Activated T-helper 9 cell treated with anti-CD3 and anti-CD28 coated beads, Interleukin-2, amount 50 U/mL, for 16 hours (primary cell): ENCODE data around the gene TYR.
"Not testable (repeated sequence)": the region's sequence is repeated elsewhere in the genome, so short reads cannot be mapped to it uniquely, and the experiment has no call there.

ENCODE experiments used
- DNase-seq: peaks from one replicate; pipeline ENCODE4 v3.0.0-alpha.2; 2020; ENCODE audit warnings: low read depth

The TYR gene

GRCh38 chr11:89272540-89273088, 94.9 kb downstream of the TYR start:
- DNase-seq, result not testable (repeated sequence)

DNA sequence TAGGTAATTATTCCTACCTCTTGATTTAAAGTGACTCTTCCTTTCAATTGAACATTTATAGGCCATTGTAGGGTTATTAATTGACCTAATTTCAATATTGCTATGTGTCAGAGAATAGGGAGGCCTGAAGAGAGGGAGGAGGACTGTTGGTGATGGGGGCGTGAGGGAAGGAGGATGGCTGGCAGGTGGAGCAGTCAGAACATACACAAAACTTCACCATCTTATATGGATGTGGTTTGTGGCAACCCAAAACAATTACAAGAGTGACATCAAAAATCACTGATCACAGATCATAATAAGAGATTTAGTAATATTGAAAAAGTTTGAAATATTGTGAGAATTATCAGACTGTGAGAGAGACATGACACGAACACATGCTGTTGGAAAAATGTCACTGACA, 95.5 kb downstream of the TYR start:
- DNase-seq, result not testable (repeated sequence)

GRCh38 chr11:89275966-89276365, 98.3 kb downstream of the TYR start:
- no peak for DNase-seq

GRCh38 chr11:89279176-89279575, 101.5 kb downstream of the TYR start:
- DNase-seq, result no peak

DNA sequence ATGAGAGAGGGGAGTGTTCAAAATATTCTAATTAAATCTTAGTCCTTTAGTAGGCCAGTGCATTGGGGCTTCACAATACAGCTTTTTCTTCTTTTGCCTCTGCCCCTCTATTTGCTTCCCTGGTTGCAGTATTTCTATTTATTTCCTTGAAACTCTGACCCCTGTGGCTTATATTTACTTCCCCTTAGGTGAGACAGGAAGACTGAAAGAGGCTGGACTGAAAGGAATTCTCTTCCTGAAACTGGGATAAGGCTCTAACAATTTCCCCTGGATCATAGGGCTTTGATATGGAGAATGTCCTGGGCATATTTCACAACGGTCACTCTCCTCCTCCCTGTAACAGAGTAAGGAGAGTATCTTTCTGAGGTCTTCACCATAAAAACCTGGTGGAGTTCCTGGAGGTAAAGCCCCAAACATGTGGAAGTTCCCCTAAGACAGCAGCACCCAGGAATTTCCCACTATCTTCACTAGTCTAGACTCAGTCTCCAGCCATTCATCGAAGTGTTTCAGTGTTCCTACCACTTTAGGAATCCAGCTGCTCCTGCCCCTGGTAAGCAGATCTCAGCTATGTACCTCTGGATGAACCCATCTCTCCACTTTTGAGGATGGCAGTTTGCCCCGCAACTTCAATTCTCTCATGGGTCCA, 103.5 kb downstream of the TYR start:
- DNase-seq, result not testable (repeated sequence)

GRCh38 chr11:89286601-89287000, 108.9 kb downstream of the TYR start:
- not testable (repeated sequence) for DNase-seq

GRCh38 chr11:89288004-89288403, 110.3 kb downstream of the TYR start:
- not testable (repeated sequence) for DNase-seq

GRCh38 chr11:89293965-89294679, 116.4 kb downstream of the TYR start:
- no peak for DNase-seq

DNA sequence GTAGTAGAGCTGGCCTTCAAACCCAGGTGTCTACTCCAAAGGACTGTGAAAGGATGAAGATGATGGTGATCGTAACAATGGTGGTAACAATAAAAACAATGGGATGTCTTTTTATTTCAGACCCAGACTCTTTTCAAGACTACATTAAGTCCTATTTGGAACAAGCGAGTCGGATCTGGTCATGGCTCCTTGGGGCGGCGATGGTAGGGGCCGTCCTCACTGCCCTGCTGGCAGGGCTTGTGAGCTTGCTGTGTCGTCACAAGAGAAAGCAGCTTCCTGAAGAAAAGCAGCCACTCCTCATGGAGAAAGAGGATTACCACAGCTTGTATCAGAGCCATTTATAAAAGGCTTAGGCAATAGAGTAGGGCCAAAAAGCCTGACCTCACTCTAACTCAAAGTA, 117.3 kb downstream of the TYR start:
- not testable (repeated sequence) for DNase-seq

DNA sequence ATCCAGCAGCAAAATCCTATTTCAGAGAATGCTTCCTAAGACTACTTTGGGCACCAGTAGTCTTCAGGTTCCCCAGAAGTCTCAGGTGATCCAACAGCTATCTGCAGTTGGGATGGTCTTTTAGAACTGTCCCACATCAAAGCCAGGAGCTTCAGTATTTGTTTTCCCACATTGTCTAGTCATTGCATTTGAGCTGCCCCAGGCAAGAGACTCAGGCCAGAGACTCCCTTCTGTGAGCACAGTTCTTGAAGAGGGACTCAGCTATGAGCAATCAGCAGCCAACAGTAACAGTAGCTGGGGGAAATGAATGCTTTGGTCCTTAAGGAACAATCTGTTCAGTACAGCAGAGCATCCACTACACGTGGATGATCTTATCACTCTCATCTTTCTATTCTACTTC, 125.4 kb downstream of the TYR start:
- not testable (repeated sequence) for DNase-seq

DNA sequence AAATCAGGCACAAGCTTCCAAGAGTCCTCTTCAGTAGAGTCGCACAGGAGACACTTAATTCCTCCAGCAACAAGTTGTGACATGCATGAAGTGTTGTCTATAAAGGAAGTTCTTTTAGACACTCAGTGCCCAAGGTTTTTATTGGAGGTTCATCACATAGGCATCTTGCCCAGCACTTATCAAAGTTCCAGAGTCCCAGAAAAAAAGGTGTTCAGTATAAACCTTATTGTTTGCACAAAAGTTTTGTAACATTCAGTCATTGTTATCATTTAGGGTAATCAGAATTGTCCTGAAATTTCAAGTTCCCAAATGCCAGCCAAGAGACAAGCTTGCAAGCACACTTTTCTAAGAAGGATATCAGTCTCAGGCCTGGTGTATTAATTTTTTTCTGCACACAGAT, 130.6 kb downstream of the TYR start:
- not testable (repeated sequence) for DNase-seq

- DNase-seq, result not testable (repeated sequence)
Measured at GRCh38 chr11:89309321-89309985, 131.8 kb downstream of the TYR start.

- not testable (repeated sequence) for DNase-seq
Measured at GRCh38 chr11:89310607-89311006, 132.9 kb downstream of the TYR start.

DNA sequence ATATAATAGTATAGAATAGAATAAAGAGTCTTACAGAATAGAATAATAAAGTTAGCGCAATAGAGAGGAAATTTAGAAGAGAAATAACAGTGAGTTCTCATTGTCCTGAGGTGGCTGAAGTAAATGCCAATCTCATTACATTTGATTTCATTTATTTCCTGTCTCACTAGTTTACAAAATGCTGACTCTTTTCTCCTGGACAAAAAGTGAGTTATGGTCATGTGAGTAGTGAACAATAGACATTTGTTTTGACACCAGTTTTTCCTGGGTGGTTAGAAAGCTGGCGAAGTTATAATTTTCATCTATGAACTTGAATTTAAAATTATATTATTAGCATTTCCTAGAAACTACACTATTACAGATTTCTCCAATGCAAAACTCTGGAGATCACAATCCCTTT, 143.7 kb downstream of the TYR start:
- no peak for DNase-seq

GRCh38 chr11:89327885-89328284, 150.2 kb downstream of the TYR start:
- DNase-seq, result no peak

DNA sequence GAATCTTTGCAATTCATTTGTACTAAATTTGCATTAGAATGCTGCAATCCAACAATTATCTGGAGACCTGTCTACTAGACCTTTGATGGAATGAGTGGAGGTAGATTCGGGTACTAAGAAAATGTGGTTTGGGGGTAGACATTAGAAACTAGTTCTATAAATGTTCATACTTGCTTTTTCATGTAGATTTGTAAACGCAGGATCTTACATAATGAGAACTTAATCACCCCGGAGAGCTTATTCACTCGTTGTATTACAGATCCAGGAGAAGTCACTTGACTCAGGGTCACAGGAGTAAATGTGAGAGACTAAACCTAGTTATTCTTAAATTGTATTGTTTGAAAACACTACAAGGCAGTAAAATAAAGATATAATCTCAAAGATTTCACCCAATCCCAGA, 154.3 kb downstream of the TYR start:
- DNase-seq, result not testable (repeated sequence)

DNA sequence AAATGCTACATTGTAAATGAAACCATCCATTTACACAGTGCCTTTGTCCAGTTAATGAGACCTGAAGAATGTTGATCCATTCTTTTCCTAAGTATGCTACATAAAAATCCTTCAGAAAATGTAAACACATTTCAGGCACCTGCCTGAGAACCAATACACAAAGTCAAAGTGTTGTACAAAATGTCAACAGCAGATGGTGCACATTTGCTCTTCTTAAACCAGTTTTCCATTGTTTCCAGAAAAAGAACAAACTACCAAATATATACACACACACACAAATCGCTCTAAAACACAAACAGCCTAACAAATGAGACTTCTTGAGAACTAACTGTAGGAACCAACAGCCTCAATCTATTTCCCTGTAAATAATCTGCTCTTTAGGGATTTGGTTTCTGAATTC, 156.0 kb downstream of the TYR start:
- DNase-seq, result not testable (repeated sequence)

DNA sequence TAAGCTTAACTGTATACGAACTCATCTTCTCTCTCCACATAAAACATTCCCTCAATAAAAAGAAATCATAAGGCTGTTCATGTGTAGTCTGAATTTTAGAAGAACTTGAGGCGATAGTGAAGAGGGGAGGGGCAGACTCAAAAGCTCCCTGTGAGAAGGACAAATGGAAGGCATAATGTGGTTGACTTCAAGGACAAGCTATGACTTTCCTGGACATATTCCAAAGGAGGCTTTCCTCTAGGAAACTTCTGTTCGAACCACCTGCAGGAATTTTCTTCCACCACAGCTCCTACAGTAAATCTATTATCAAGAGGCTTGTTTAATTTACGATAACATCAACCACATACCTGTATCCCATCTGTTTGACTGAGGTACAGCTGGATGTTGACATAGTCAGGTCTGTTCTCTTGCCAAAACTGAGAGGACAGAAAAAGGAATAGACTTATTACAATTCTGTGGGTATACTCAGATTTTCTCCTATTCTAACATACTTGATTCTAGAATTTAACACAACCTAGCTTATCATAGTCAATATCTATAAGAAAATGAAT, 159.5 kb downstream of the TYR start:
- not testable (repeated sequence) for DNase-seq

DNA sequence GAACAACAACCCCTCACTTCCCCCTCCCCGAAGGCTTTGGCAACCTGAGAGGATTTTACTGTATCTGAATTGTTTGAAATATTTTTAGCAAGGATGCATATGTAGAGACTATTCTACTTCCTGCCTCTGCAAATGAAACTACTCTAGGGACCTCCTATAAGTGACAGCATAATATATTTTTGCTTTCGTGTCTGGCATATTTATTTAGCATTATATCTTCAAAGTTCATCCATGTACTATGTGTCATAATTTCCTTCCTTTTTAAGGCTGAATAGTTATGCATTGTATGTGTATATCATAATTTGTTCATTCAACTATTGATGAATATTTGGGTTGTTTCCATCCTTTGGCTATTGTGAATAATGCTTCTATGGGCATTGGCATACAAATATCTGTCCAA, 160.4 kb downstream of the TYR start:
- not testable (repeated sequence) for DNase-seq

DNA sequence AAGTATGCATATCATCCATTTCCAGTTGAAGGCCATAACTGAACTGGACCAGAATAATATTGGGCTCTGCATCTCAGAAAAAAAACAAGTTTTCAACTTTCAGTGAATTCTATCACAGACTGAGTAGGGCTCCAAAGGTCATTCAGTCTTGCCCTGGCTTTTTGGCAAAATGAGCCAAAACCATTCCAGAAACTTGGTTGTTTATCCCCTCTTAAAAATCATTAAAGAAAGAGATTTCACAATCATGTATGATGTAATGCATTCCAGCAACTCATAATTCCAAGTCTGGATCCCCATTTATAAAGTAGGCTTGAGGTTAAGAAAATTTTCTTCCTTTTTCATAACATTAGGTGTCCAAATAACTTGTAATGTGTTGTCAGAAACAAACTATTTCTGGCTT, 162.8 kb downstream of the TYR start:
- not testable (repeated sequence) for DNase-seq

DNA sequence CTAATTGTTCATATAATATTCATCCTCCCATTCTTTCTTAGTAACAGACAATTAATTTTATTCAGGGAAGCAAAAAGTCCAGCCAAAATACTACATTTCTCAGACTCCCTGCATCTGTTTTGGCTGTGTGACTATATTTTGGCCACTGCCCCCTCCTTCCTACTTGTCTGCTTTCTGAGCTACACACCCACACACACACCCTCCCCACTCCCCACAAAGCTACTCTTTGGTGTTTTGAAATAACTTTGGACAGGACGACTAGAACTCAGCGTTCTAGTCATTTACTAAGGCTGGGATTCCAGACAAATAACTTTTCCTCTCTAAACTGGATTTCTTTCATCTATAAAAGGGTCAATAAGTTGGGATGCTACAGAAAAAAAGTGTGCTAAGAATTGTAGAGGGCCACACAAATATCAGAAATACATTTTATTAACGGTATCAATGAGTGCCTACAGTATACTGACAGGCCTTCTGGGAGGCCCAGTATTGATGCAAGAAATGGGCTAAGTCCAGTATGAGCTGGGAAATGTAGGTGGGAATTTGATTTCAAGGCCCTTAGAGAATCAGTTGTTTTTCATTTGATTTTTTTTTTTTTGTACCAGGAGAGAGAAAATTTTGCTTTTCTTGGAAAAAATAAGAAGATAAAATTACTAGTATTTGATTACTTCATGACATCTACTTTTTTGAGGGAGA, 165.4 kb downstream of the TYR start:
- DNase-seq, result not testable (repeated sequence)
